Measurements from ENCODE around the gene PDIA6. TPM values are rescaled to one million over a fixed set of nuclear protein-coding genes. Genes with fewer than 3 reads are reported as not detected.

Gene PDIA6
- total RNA-seq, 1 donor from 2014 or later, result 109 TPM

DNA sequence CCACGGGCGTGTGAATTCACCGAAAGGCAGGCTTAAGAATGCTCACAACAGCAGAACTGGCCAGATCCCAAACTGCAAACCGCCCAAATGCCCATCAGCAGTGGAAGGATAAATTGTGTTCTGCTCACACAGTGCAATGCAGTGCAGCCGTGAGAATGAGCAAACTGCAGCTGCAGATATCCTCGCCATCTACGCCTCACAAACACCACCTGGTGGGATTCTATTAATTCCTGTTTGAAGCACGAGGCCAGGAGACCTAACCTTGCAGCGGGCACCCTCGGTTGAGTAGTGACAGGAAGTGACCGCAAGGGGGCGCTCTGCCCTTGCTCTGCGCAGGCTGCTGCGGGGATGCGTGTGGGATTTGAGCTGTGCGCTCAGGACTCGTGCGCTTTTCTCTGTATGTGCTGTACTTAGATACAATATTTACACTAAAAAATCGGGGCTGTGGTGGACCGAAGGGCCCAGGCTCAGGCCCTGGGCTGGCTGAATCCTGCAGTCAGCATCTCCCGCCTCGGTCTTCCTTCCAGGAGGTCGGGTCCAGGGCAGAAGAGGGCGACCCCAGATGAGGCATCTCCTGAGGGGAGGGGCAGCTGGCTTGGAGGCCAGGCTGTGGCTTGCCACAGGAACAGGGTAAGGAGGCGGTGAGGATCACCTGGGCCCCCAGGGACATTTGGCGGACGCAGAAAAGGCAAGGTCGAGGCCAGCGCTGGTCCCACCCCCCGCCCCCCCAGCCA is 19.8 kb upstream of the PDIA6 start:
- Mint-ChIP-seq H3K27me3 (peaks cover 37% of the 10 kb centered on the region), H3K4me3 (no peak overlapping the region), H3K4me1 (peaks cover 8% of the 10 kb centered on the region), H3K27ac (no peak overlapping the region), H3K9me3 (no peaks in the 10 kb centered on the region), H3K36me3 (ENCODE audit: low read depth) (no peaks in the 10 kb centered on the region)
- ChIA-PET CTCF (interaction anchor here (0.6 to 2.5 kb wide), 10 partner anchors 10 to 752 kb away, joined by 3 to 22 read pairs (median 4); partner anchors contain the start of gene PDIA6), POLR2A (interaction anchor here (1.5 kb wide), 1 partner anchor 20 kb away, joined by 3 read pairs; no protein-coding TSS in a partner anchor)
- DNase-seq (peak; percentile 69), ATAC-seq (ENCODE audit: low read depth) (peak; percentile 92)
- TF ChIP-seq, protein P1, sequence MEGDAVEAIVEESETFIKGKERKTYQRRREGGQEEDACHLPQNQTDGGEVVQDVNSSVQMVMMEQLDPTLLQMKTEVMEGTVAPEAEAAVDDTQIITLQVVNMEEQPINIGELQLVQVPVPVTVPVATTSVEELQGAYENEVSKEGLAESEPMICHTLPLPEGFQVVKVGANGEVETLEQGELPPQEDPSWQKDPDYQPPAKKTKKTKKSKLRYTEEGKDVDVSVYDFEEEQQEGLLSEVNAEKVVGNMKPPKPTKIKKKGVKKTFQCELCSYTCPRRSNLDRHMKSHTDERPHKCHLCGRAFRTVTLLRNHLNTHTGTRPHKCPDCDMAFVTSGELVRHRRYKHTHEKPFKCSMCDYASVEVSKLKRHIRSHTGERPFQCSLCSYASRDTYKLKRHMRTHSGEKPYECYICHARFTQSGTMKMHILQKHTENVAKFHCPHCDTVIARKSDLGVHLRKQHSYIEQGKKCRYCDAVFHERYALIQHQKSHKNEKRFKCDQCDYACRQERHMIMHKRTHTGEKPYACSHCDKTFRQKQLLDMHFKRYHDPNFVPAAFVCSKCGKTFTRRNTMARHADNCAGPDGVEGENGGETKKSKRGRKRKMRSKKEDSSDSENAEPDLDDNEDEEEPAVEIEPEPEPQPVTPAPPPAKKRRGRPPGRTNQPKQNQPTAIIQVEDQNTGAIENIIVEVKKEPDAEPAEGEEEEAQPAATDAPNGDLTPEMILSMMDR (IDR thresholded peaks at IDR 0.05), result peak; percentile 88
- intact Hi-C loops (cut with micrococcal nuclease), result loop anchor here (1.0 to 10.0 kb wide), 6 partner anchors 20 to 752 kb away; partner anchors contain the start of gene PDIA6

DNA sequence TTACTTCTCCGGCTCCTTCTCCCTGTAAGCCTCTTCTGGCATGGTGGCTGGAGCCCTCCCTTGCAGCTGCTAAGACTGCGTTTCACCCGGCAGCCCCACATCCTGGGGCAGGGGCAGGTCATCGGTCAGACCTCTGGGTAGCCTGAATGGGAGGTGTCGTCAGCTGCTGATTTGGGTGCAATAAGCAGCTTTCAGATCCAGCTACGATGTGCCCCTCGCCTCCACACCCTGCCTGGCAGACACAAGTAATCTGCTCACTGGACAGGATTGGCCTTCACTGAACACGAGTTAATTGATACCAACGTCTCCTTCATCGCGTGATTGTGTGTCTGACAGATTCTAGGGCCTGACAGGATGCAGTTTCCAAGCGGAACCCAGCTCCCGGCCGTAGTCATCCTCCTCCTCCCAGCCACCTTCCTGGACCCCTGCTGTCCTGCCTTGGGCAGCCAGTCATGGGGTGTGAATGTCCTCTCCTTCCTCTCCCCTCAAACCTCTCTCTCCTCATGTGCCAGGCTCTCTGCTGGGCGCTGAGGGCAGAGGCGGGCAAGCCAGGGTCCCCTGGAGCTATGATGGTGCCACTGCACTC is 18.9 kb upstream of the PDIA6 start:
- DNase-seq (no peak), ATAC-seq (ENCODE audit: low read depth) (no peak)
- Mint-ChIP-seq H3K4me3 (no peak overlapping the region), H3K9me3 (no peaks in the 10 kb centered on the region), H3K36me3 (ENCODE audit: low read depth) (no peaks in the 10 kb centered on the region), H3K4me1 (peaks cover 12% of the 10 kb centered on the region), H3K27me3 (peaks cover 40% of the 10 kb centered on the region), H3K27ac (no peak overlapping the region)
- intact Hi-C loops (cut with micrococcal nuclease), result loop anchor here (10.0 kb wide), 1 partner anchor 403 kb away; no protein-coding TSS in a partner anchor
- ChIA-PET CTCF (interaction anchor here (1.1 to 2.5 kb wide), 8 partner anchors 20 to 753 kb away, joined by 3 to 22 read pairs (median 4); partner anchors contain the start of gene PDIA6), POLR2A (no interaction called here)
- TF ChIP-seq, protein P1 (IDR thresholded peaks at IDR 0.05), result no peak

DNA sequence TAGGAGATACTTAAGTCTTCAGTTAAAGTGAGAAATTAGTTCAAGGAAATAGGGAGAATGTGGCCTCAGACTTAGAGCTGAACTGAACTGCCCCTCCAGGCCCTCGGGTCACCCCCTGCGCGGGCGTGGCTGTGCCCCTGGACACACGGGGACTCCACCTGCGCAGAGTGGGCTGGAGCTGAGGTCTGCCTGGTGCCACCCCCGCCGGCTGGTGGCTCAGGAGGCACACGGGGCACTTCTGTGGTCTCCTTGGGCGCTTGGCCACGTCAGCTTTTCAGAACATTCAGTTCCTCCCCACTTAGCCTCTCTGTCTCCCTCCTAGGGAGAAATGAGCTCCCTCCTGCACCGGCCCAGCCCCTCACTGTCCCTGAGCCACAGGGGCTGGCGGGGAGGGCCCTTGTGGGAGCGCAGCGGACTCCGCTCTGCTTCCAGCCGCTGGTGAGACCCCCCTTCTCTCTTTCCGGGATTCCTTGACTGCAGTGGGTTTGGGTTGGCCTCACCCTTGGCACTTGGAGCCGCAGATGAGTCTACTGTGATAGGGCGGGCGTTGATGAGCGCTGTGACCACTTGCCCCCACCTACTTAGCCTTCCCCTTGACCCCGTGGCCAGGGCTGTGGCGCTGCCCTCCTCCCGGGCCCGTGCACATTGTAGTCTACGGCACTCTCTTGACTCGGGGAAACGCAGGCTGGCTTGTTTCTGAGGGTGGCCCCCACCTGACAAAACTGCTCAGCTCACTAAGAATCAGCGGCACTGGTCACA is 18.2 kb upstream of the PDIA6 start:
- no peak for DNase-seq
- no peaks in the 10 kb centered on the region for H3K36me3 Mint-ChIP-seq (ENCODE audit: low read depth)
- no peak overlapping the region for H3K4me3 Mint-ChIP-seq
- ChIA-PET POLR2A (no interaction called here), CTCF (interaction anchor here (0.5 to 1.2 kb wide), 3 partner anchors 66 to 616 kb away, joined by 3 read pairs; no protein-coding TSS in a partner anchor)
- peaks cover 12% of the 10 kb centered on the region for H3K4me1 Mint-ChIP-seq
- ATAC-seq (ENCODE audit: low read depth), result no peak
- H3K9me3 Mint-ChIP-seq, result no peaks in the 10 kb centered on the region
- H3K27me3 Mint-ChIP-seq, result peaks cover 44% of the 10 kb centered on the region
- TF ChIP-seq, protein P1 (IDR thresholded peaks at IDR 0.05), result no peak
- intact Hi-C loops (cut with micrococcal nuclease), result loop anchor here (10.0 kb wide), 1 partner anchor 404 kb away; no protein-coding TSS in a partner anchor
- no peak overlapping the region for H3K27ac Mint-ChIP-seq

DNA sequence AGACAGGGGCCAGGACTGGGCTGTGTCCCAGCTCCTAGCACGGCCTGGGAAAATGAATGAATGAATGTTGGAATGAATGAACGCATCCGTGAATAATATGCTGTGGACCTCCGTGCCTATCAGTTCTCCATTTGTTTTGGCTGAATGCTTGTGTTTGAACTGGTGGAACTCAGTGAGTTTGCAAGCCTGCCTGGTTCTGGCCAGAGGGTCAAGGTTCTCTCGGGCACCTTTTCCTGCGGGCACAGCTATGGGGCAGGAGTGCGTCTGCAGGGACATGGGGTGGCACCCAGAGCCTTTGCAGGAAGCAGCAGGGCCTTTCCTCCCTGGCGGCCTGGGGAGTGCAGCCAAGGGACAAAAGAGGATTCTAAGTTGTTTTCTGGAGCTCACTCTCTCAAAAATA is 17.6 kb upstream of the PDIA6 start:
- no peak for DNase-seq
- TF ChIP-seq, protein P1 (IDR thresholded peaks at IDR 0.05), result no peak
- H3K4me3 Mint-ChIP-seq, result no peak overlapping the region
- H3K4me1 Mint-ChIP-seq, result peaks cover 12% of the 10 kb centered on the region
- no peaks in the 10 kb centered on the region for H3K36me3 Mint-ChIP-seq (ENCODE audit: low read depth)
- intact Hi-C loops (cut with micrococcal nuclease), result loop anchor here (10.0 kb wide), 1 partner anchor 405 kb away; no protein-coding TSS in a partner anchor
- H3K27me3 Mint-ChIP-seq, result peaks cover 49% of the 10 kb centered on the region
- H3K27ac Mint-ChIP-seq, result no peak overlapping the region
- H3K9me3 Mint-ChIP-seq, result no peaks in the 10 kb centered on the region
- ChIA-PET POLR2A (no interaction called here), CTCF (interaction anchor here (0.5 to 1.1 kb wide), 2 partner anchors 65 to 300 kb away, joined by 3 read pairs; no protein-coding TSS in a partner anchor)
- ATAC-seq (ENCODE audit: low read depth), result no peak

All from activated B cell treated with CpG ODN at 0.5 μM for 24 hours (primary cell).